IgD-negative memory B cell (primary cell): ENCODE results near the gene ISG20. TPM values are rescaled to one million over a fixed set of nuclear protein-coding genes. Genes with fewer than 3 reads are reported as not detected.

Experiments
- H3K27ac Mint-ChIP-seq, 3 donors: one replicate each; pipeline ENCODE4 v1.8.0; 2020 to 2022; ENCODE audit warnings: mild to moderate bottlenecking in 3 of 3, mixed read lengths in 3 of 3, moderate library complexity in 1 of 3
- H3K27me3 Mint-ChIP-seq: one replicate; pipeline ENCODE4 v1.8.0; 2021; ENCODE audit warnings: mixed read lengths
- H3K36me3 Mint-ChIP-seq: one replicate; pipeline ENCODE4 v1.8.0; 2020; ENCODE audit warnings: mild to moderate bottlenecking, mixed read lengths
- H3K4me1 Mint-ChIP-seq, 3 donors: one replicate each; pipeline ENCODE4 v1.8.0; 2020 to 2022; ENCODE audit warnings: mixed read lengths in 3 of 3, mild to moderate bottlenecking in 1 of 3
- H3K4me3 Mint-ChIP-seq, 4 donors: one replicate each; pipeline ENCODE4 v1.8.0; 2020 to 2022; ENCODE audit warnings: mild to moderate bottlenecking in 4 of 4, mixed read lengths in 4 of 4, moderate library complexity in 3 of 4
- H3K9me3 Mint-ChIP-seq, 3 donors: one replicate each; pipeline ENCODE4 v1.8.0; 2020 to 2021; ENCODE audit warnings: mixed read lengths in 3 of 3, mild to moderate bottlenecking in 1 of 3
- polyA plus RNA-seq: library from polyadenylated mRNA; unstranded; fragments of 300-500 nt; fragmentation: Illumina TruSeq; gene quantifications from one replicate; pipeline ENCODE4 v1.2.3, GENCODE V29; 2021

Gene ISG20
- polyA plus RNA-seq, 1 donor from 2014 or later: 760 TPM

DNA sequence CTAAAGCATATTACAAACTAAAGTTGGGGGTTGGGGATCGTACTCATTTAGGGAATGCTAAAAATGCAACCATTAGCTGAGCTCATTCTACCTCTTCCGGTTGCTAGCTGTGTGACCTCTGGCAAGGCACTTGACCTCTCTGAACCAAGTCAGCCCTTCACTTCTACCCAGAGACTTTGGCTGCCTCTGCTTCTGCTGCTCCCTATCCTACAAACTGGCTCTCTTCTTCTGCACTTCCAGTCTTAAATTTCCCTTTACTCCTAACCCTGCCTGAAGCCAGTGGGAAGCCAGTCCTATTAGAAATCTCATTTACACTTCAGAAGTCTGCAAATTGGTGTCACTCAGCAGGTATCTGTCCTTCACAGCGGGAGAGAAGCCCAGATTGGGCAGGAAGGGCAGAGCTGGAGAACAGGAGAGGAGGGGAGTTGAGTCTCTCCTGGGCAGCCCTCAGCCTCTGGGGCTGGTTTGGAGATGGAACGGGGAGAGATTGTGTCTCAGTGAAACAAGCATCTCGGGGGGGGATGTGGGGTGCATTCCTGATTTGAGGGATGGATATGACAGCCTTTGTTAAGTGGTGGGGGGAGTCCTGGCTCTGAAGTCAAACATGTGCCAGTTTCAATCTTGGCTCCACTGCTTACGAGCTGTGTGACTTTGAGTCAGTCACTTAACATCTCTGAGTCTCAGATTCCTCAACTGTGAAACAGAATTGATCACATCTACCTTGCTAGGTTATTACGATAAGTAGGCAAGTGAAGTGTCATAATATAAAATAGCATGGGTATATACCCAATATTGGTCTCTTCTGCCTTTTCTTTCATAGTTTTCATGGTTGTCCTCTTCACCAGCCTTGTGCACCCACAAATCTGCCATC is 25.5 kb upstream of the ISG20 start:
- Mint-ChIP-seq H3K4me3 (no peak overlapping the region), H3K27ac (no peak overlapping the region), H3K36me3 (peaks cover 1% of the 10 kb centered on the region), H3K9me3 (no peaks in the 10 kb centered on the region), H3K27me3 (peaks cover 17% of the 10 kb centered on the region), H3K4me1 (peaks cover 0 to 2% (median 0%) of the 10 kb centered on the region in 3 donors)

DNA sequence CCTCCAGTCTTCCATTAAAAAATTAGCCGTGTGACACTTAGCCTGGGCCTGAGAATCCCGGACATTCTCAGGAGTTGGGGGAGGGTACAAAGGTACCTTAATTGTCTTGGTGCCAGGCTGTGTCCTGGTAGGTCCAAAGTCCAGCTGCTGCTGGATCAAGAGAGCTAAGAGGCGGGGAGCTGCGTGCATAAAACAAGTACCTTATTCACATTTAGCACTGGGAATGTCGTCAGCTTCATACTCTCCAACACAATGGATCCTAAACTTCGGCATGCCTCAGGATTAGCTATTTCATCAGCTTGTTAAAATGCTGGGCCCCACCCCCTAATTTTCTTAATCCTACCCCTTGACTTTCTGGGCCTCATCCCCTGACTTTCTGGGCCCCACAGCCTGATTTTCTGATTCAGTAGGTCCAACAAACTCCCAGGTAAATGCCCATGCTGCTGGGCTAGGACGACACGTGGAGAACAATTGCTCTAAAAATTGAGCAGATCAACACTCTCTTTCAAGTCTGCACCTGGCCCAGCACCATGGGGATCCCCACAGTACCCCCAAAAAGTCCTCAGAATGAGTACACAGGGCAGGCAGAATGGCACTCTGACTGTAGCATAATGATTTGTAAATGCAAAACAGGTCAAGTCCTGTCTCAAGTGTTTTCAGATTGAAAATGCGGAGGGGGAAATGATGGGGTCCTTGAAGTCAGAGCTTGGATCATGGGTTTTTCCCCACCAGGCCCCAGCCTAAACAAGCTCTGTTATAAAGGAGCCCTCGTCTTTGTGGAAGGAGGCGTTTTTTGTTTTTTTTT is 23.3 kb upstream of the ISG20 start:
- Mint-ChIP-seq H3K9me3 (no peaks in the 10 kb centered on the region), H3K27ac (peak overlapping the region in 1 of 3 donors; percentile 57), H3K36me3 (no peaks in the 10 kb centered on the region), H3K4me1 (no peaks in the 10 kb centered on the region), H3K27me3 (peaks cover 3% of the 10 kb centered on the region), H3K4me3 (no peak overlapping the region)

DNA sequence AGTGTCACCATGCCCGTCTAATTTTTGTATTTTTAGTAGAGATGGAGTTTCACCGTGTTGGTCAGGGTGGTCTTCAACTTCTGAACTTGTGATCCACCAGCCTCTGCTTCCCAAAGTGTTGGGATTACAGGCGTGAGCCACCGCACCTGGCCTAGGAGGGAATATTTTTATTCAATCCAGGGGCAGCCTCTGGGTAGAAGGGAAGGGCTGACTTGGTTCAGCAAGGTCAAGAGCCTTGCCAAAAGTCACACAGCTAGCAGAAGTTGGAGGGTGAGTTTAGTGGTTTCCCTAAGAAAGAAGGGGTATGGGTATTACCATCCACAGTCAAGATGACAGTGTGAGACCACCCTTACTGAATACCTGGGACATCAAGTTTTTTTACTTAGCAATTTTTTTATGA is 22.6 kb upstream of the ISG20 start:
- H3K9me3 Mint-ChIP-seq: no peaks in the 10 kb centered on the region
- H3K4me3 Mint-ChIP-seq: no peak overlapping the region
- H3K27me3 Mint-ChIP-seq: peaks cover 2% of the 10 kb centered on the region
- H3K36me3 Mint-ChIP-seq: no peaks in the 10 kb centered on the region
- no peak overlapping the region for H3K27ac Mint-ChIP-seq
- H3K4me1 Mint-ChIP-seq: peaks cover 0 to 4% (median 2%) of the 10 kb centered on the region in 3 donors

DNA sequence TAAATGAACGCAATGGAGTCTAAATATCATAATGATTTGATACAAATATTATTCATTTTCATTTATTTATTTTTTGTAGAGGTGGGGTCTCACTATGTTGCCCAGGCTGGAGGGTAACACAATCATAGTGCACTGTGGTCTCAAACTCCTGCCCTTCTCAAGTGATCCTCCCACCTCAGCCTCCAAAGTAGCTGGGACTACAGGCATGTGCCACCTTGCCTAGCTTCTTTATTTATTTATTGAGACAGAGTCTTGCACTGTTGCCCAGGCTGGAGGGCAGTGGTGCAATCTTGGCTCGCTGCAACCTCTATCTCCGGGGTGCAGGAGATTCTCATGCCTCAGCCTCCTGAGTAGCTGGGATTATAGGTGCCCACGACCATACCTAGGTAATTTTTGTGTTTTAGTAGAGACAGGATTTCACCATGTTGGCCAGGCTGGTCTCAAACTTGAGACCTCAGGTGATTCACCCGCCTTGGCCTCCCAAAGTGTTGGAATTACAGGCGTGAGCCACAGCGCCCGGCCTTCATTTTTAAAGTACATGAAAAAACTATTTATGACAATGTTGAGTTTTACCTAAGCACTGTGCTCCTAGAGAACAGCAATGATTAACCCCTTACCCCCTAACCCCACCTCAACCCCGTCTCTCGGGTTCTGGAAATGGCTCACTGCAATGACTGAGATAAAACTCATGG is 21.6 kb upstream of the ISG20 start:
- no peaks in the 10 kb centered on the region for H3K9me3 Mint-ChIP-seq
- H3K4me3 Mint-ChIP-seq: no peak overlapping the region
- H3K27ac Mint-ChIP-seq: no peak overlapping the region
- peaks cover 2% of the 10 kb centered on the region for H3K27me3 Mint-ChIP-seq
- no peaks in the 10 kb centered on the region for H3K36me3 Mint-ChIP-seq
- H3K4me1 Mint-ChIP-seq: peaks cover 1 to 5% (median 5%) of the 10 kb centered on the region in 3 donors

DNA sequence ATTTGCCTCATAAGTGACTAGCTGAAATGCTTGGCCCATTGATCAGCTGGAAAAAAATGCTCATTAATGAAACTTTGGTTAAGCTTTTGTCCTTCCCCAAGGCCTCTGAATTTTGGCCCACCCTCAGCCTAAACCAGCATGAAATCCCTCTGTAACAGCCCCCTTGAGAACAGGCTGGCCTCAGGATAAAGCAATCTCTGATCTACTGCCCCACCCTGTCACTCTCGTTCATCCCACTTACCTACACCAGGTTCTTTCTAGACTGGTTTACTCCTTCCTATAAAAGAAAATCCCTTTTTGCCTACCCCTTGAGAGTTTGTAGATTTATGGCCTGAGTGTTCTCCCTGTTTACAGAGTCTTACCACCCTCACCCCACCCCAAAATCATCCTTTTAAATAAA is 21.0 kb upstream of the ISG20 start:
- Mint-ChIP-seq H3K4me3 (peak overlapping the region in 1 of 4 donors; percentile 12), H3K27ac (no peak overlapping the region), H3K9me3 (no peaks in the 10 kb centered on the region), H3K4me1 (peaks cover 7 to 11% (median 11%) of the 10 kb centered on the region in 3 donors), H3K36me3 (no peaks in the 10 kb centered on the region), H3K27me3 (peaks cover 2% of the 10 kb centered on the region)

DNA sequence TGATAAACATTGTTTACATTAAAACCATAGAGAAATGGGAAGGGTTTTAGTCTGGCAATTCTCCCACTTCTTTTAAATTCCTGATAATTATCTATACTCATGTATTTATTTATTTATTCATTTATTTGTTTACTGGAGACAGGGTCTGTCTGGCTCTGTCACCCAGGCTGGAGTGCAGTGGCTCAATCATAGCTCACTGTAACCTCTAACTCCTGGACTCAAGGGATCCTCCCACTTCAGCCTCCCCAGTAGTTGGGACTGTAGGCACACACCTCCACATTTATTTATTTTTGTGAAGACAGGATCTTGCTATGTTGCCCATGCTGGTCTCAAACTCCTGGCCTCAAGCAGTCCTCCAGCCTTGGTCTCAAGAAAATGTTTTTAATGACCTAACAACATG is 20.1 kb upstream of the ISG20 start:
- peak overlapping the region in 1 of 3 donors; percentile 22 for H3K27ac Mint-ChIP-seq
- no peaks in the 10 kb centered on the region for H3K9me3 Mint-ChIP-seq
- H3K4me3 Mint-ChIP-seq: peak overlapping the region in 1 of 4 donors; percentile 27
- peaks cover 2% of the 10 kb centered on the region for H3K27me3 Mint-ChIP-seq
- peaks cover 13 to 19% (median 19%) of the 10 kb centered on the region in 3 donors for H3K4me1 Mint-ChIP-seq
- no peaks in the 10 kb centered on the region for H3K36me3 Mint-ChIP-seq

DNA sequence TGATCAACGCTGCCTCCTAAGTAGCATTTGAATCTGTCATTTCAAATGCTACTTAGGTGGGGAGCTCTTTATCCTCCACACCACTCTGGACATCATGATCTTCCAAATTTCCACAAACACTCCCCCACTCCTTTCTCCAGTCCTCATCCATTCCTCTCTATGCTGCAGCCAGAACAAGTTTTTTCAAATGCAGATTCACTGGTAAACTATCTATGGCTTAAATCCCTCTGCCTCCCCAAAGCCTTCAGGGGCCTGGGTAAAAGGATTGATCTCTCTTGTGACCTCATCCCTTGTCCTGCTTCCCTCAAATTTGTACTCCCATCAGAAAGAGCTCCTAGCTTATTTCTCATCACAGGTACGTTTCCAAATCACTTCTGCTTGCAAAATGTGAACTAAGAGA is 19.0 kb upstream of the ISG20 start:
- Mint-ChIP-seq H3K36me3 (peaks cover 1% of the 10 kb centered on the region), H3K4me3 (peak overlapping the region in 1 of 4 donors; percentile 8), H3K27ac (no peak overlapping the region), H3K27me3 (peaks cover 2% of the 10 kb centered on the region), H3K4me1 (peaks cover 20 to 30% (median 30%) of the 10 kb centered on the region in 3 donors), H3K9me3 (no peaks in the 10 kb centered on the region)

- H3K4me1 Mint-ChIP-seq: peaks cover 20 to 33% (median 32%) of the 10 kb centered on the region in 3 donors
- H3K9me3 Mint-ChIP-seq: no peaks in the 10 kb centered on the region
- peak within 1 kb of the TSS; percentile 86 to 98 (median 92) for H3K4me3 Mint-ChIP-seq
- peaks cover 1% of the 10 kb centered on the region for H3K36me3 Mint-ChIP-seq
- H3K27ac Mint-ChIP-seq: peak within 1 kb of the TSS; percentile 83 to 96 (median 90)
- H3K27me3 Mint-ChIP-seq: peaks cover 2% of the 10 kb centered on the region
Observed at GRCh38 chr15:88620995-88621772, 17.6 kb upstream of the ISG20 start, which contains the start of gene AEN. Gene AEN (plus strand): TSS chr15:88621340. CDS start chr15:88626210, 4,870 bp downstream.

DNA sequence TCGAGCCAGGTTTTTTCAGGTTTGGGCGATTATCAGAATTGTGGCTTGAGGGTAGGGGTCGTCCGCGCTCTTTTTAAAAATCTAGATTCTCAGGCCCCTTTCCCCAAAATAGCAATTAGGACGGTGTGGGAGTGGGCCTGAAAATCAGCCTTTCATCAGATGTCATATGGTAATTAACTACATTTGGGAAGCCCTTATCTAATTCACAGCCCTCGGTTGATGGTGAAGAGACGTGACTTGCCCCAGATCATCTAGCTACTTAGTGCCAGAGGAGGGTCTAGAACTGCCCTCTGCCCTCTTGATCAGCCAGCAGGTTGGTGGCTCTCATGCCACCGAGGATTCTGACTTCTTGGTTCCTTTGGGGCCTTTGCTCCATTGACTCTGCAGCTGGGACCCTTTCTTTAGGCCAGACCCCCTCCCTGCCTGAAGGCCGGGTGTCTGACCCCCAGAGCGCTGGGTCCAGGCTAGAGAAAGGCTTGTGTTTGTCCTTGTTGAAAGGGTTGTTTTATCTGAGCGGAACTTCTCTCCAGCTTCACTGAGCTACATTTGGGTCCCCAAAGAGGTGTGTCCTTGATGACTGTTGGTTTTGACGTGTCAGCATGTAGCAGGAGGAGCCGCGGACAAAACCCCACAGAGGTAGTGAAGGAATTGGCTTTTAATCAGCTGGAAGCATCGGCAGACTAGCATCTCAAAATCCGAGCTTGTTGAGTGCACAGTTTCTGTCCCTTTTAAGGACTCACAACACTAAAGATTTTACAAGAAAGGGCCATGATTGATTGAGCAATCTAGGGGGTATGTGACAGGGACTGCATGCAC is 16.8 kb upstream of the ISG20 start:
- H3K4me3 Mint-ChIP-seq: peak overlapping the region; percentile 86 to 98 (median 92)
- H3K4me1 Mint-ChIP-seq: peaks cover 20 to 35% (median 34%) of the 10 kb centered on the region in 3 donors

DNA sequence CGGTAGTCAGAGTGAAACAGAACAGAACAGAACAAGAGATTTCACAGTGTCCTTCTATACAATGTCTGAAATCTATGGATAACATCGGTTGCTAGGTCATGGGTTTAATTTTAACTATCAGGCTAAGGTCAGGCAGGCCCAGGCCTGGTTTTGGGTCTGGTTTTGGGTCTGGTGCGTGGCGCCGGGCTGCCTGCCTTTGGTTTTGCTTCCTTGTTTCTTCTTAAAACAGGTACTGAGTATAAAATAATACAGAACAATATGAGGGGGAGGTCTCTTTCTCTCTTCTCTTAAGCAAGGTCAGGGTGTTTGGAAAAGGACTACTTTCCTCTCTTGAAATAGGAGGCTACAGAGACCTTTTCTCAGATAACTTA is 16.2 kb upstream of the ISG20 start:
- Mint-ChIP-seq H3K9me3 (no peaks in the 10 kb centered on the region), H3K36me3 (peaks cover 5% of the 10 kb centered on the region), H3K27ac (peak overlapping the region; percentile 83 to 96 (median 90)), H3K4me1 (peaks cover 24 to 41% (median 40%) of the 10 kb centered on the region in 3 donors), H3K4me3 (peak overlapping the region; percentile 86 to 98 (median 92)), H3K27me3 (peaks cover under 1% of the 10 kb centered on the region)

More for the DNA sequence above, 16.8 kb upstream of the ISG20 start:
- H3K27ac Mint-ChIP-seq: peak overlapping the region; percentile 83 to 96 (median 90)
- H3K27me3 Mint-ChIP-seq: peaks cover 2% of the 10 kb centered on the region
- peaks cover 1% of the 10 kb centered on the region for H3K36me3 Mint-ChIP-seq
- no peaks in the 10 kb centered on the region for H3K9me3 Mint-ChIP-seq

DNA sequence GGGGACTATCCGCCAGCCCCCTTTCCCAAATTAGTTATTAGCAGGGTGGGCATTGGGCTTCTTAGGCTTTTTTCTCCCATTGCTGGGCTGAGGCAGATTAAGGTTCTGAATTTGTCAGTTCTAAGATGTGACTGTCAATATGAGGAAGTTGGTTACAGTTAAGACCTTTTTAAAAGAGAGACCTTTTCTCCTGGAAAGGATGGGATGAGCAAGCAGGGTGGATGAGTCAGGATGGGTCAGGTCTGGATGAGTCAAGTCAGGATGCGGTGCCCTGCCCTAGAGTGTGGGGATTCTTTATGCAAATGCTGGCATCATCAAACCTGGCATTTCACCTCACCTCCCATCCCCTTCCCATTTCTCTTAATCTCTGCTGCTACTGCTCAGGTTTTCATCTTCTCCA is 15.8 kb upstream of the ISG20 start:
- H3K27ac Mint-ChIP-seq: peak overlapping the region; percentile 83 to 96 (median 90)
- peaks cover 7% of the 10 kb centered on the region for H3K36me3 Mint-ChIP-seq
- H3K4me1 Mint-ChIP-seq: peaks cover 27 to 45% (median 42%) of the 10 kb centered on the region in 3 donors
- peaks cover 2% of the 10 kb centered on the region for H3K27me3 Mint-ChIP-seq
- peak overlapping the region; percentile 86 to 98 (median 92) for H3K4me3 Mint-ChIP-seq
- H3K9me3 Mint-ChIP-seq: no peaks in the 10 kb centered on the region

DNA sequence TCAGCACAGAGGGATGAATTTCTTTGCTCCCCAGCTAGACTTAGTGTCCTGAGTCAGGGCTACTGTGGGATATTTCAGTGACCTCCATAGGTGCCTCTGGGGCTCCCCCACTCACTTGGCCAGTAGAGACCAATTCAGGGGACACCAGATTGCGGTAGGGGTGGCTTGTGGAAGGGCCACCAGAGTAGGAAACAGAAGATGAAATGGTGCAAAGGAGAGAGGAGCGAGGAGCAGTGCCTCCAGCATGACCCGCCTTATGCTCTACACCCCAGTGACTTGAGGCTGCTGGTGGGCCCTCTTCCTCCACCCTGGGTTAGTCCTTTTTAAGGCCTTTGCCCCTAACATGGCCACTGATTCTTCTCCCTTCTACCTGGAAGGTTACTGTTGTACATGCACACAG is 15.2 kb upstream of the ISG20 start:
- Mint-ChIP-seq H3K4me1 (peaks cover 27 to 48% (median 44%) of the 10 kb centered on the region in 3 donors), H3K36me3 (peaks cover 7% of the 10 kb centered on the region), H3K27me3 (peaks cover 2% of the 10 kb centered on the region), H3K27ac (peak overlapping the region; percentile 6 to 96 (median 83)), H3K4me3 (peak overlapping the region in 2 of 4 donors; percentile 87 to 98), H3K9me3 (no peaks in the 10 kb centered on the region)
